Measurements from ENCODE around the gene ZC3H7A. TPM values are rescaled to one million over a fixed set of nuclear protein-coding genes. Genes with fewer than 3 reads are reported as not detected.

ZC3H7A gene
- total and polyA plus RNA-seq, 2 of the 8 experiments (the other 6 are each of a cell fraction or from before 2014, with no cell fraction given), result 32.0 to 55.9 TPM

DNA sequence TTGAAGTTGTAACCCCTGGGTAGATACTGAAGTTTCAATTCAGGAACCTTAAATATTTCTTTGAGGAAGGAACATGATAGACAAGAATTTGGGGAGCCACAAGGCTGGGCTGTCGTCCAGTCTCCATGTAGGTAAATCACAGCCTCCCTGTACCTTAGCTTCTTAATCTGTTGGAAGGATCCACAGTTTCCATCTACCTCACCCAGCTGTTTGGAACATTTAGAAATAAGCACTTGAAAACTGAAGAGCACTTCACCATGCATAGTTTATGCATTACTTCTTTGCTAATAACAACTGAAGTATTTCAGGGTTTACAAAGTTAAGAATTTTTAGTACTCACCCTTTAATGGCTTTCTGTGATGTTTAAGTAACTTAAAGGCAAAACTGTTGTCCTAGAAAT lies 71.6 kb downstream of the ZC3H7A start:
- Histone ChIP-seq H2BK120ac (replicated peaks; ENCODE audit: low read depth, low read length) (no peak overlapping the region), H2AK5ac (ENCODE audit: low read depth, low read length) (no peak overlapping the region), H3K4ac (replicated peaks; ENCODE audit: insufficient read length, low read depth, low read length) (no peak overlapping the region), H3K27me3 (replicated peaks in 1 of 4; ENCODE audit: control insufficient read depth in 3 of 4, extremely low read depth in 1 of 4, insufficient read depth in 3 of 4, low read length in 3 of 4) (no peaks in the 10 kb centered on the region), H3K18ac (ENCODE audit: extremely low read depth, low read length) (no peak overlapping the region), H2BK5ac (ENCODE audit: low read depth, low read length) (no peak overlapping the region), H2BK20ac (ENCODE audit: low read length) (no peak overlapping the region), H3K4me2 (ENCODE audit: insufficient read depth in 1 of 2, low read depth in 2 of 2, low read length in 2 of 2) (no peak overlapping the region), H3K23ac (ENCODE audit: insufficient read length) (no peak overlapping the region), H2BK15ac (ENCODE audit: low read length) (no peak overlapping the region), H3K56ac (replicated peaks; ENCODE audit: insufficient read length, low read depth, low read length) (no peak overlapping the region), H3K4me1 (replicated peaks in 1 of 4; ENCODE audit: control insufficient read depth in 3 of 4, insufficient read depth in 4 of 4, low read length in 3 of 4) (no peaks in the 10 kb centered on the region), H3K9me3 (ENCODE audit: insufficient read depth in 2 of 2, low read depth in 1 of 2, low read length in 1 of 2) (no peaks in the 10 kb centered on the region), H3K4me3 (ENCODE audit: extremely low read depth in 1 of 4, insufficient read depth in 2 of 4, low read depth in 3 of 4, low read length in 4 of 4) (no peak overlapping the region), H4K8ac (ENCODE audit: extremely low read depth, insufficient read depth, low read length) (no peak overlapping the region), H4K5ac (ENCODE audit: insufficient read length, low read depth, low read length) (no peak overlapping the region), H3K79me1 (ENCODE audit: low read depth, low read length) (no peaks in the 10 kb centered on the region), H3K9ac (replicated peaks in 1 of 4; ENCODE audit: extremely low read depth in 1 of 4, low read depth in 3 of 4, low read length in 3 of 4) (no peak overlapping the region), H4K20me1 (replicated peaks in 1 of 2; ENCODE audit: control insufficient read depth in 1 of 2, insufficient read depth in 2 of 2, low read length in 2 of 2) (no peaks in the 10 kb centered on the region), H2BK12ac (ENCODE audit: low read depth, low read length) (no peak overlapping the region), H4K91ac (replicated peaks; ENCODE audit: insufficient read length, low read length) (no peak overlapping the region), H3K27ac (ENCODE audit: low read depth, low read length) (no peak overlapping the region), H3K23me2 (ENCODE audit: low read depth, low read length) (no peaks in the 10 kb centered on the region), H3K14ac (ENCODE audit: insufficient read length) (no peak overlapping the region), H3K36me3 (ENCODE audit: control insufficient read depth in 2 of 4, insufficient read depth in 4 of 4, low read length in 3 of 4) (peaks cover 0 to 20% (median 6%) of the 10 kb centered on the region in 4 experiments; a peak in 4 of 8 replicates), H3K79me2 (ENCODE audit: control insufficient read depth in 1 of 2, insufficient read depth in 2 of 2, low read length in 2 of 2) (no peaks in the 10 kb centered on the region), H2AFZ (ENCODE audit: low read length) (no peak overlapping the region)
- CTCF ChIA-PET (ENCODE audit: partially characterized antibody), result interaction anchor here (0.6 to 1.6 kb wide), 4 partner anchors 9 to 47 kb away, joined by 3 read pairs; no protein-coding TSS in a partner anchor
- FAIRE-seq, result no peak
- WGBS, 2 experiments (ENCODE audit: extremely low coverage in 1 of 2, insufficient coverage in 1 of 2, insufficient read length in 1 of 2, insufficient replicate concordance in 2 of 2, low coverage in 1 of 2, low lambda C conversion rate in 2 of 2, missing lambda C conversion rate in 1 of 2), result 94% methylated on average over 1 of the region's 1 CpG; no CpG with 5 or more reads in 1 of the 2 experiments
- POLR2A ChIA-PET (ENCODE audit: partially characterized antibody), result interaction anchor here (1.0 kb wide), 1 partner anchor 16 kb away, joined by 9 read pairs; the partner anchor contains the start of gene TXNDC11
- no peak for DNase-seq (ENCODE audit: low read depth in 1 of 2, low spot score in 2 of 2)
- TF ChIP-seq, protein P1, sequence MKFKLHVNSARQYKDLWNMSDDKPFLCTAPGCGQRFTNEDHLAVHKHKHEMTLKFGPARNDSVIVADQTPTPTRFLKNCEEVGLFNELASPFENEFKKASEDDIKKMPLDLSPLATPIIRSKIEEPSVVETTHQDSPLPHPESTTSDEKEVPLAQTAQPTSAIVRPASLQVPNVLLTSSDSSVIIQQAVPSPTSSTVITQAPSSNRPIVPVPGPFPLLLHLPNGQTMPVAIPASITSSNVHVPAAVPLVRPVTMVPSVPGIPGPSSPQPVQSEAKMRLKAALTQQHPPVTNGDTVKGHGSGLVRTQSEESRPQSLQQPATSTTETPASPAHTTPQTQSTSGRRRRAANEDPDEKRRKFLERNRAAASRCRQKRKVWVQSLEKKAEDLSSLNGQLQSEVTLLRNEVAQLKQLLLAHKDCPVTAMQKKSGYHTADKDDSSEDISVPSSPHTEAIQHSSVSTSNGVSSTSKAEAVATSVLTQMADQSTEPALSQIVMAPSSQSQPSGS (IDR thresholded peaks at IDR 0.05; ENCODE audit: low read length), result no peak
- TF ChIP-seq SAP30 (IDR thresholded peaks at IDR 0.05; ENCODE audit: insufficient read depth, insufficient replicate concordance, low read length) (no peak), JUN (IDR thresholded peaks at IDR 0.05; ENCODE audit: low read depth, low read length) (no peak), CHD2 (IDR thresholded peaks at IDR 0.05; ENCODE audit: low read length) (no peak), KDM5A (IDR thresholded peaks at IDR 0.05; ENCODE audit: low read length) (no peak), ZNF274 (IDR thresholded peaks at IDR 0.05; ENCODE audit: borderline replicate concordance, extremely low read depth, low read length) (no peak), JUND (IDR thresholded peaks at IDR 0.05; ENCODE audit: low read length) (no peak), RFX5 (IDR thresholded peaks at IDR 0.05; ENCODE audit: borderline replicate concordance, low read depth, low read length) (no peak), RNF2 (IDR thresholded peaks at IDR 0.05; ENCODE audit: borderline replicate concordance, low read depth, low read length, missing control alignments, poor library complexity, severe bottlenecking) (no peak), KDM1A (IDR thresholded peaks at IDR 0.05; ENCODE audit: borderline replicate concordance, low read length) (no peak), KDM4A (IDR thresholded peaks at IDR 0.05; ENCODE audit: low read depth, low read length, severe bottlenecking) (no peak), RXRA (IDR thresholded peaks at IDR 0.05; ENCODE audit: insufficient read depth, low read depth, low read length) (no peak)
